GM18951 (cell line): ENCODE results near the gene LYPD6.
"Not testable (repeated sequence)": the region's sequence is repeated elsewhere in the genome, so short reads cannot be mapped to it uniquely, and the experiment has no call there.

Source experiments
- POLR2A ChIP-seq: IDR thresholded peaks from 4 replicates; pipeline ENCODE4 v1.6.1; 2011; ENCODE audit warnings: mild to moderate bottlenecking; ENCODE audit not compliant: insufficient read length, insufficient read depth; ENCODE audit errors: extremely low read depth
- in situ Hi-C: fragments of 300-500 bp; cut with MboI; formaldehyde crosslinking; loops from one replicate; pipeline ENCODE4 v1.12.0; 2022; ENCODE audit warnings: low sequenced_read_pairs, mixed read lengths, inconsistent platforms; ENCODE audit not compliant: unreplicated experiment

The LYPD6 gene

DNA sequence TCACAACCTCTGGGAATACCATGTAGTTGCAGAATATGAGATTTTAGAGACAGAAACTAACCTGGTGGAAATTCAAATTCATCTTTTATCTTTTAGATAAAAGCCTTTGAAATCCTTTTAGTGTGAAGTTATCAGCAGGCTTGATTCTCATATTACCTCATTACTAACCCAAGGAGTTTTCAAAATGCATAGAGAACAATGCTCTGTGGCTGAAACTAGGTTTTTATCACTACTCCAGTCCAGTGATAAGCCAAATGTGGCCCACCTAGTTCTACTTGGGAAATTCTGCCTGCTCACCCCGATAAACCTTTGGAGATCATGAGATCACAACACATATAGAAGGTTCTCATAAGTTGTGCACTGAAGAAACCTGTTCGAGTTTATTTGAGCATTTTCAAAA, 135.5 kb downstream of the LYPD6 start:
- in situ Hi-C loops = no loop called here
- TF ChIP-seq POLR2A = no peak

DNA sequence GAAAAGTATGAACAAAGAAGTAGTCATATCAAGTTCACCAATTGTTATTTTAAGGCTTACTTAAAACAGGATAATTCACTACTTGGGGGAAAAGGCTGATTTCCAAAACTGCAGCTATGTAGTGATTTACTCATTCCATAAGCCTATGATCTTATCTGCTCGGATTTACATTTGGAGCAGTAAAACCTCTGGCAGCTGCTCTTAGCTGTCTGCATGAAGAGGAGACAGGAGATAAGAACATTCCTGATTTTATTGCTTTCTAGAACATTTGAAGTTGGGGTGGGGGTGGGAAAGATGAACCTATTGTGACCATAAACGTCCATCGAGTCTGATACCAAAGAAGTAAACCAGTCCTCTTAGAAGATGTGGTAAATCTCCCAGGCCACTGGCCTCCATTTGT, 136.2 kb downstream of the LYPD6 start:
- TF ChIP-seq POLR2A = no peak
- in situ Hi-C loops = no loop called here

DNA sequence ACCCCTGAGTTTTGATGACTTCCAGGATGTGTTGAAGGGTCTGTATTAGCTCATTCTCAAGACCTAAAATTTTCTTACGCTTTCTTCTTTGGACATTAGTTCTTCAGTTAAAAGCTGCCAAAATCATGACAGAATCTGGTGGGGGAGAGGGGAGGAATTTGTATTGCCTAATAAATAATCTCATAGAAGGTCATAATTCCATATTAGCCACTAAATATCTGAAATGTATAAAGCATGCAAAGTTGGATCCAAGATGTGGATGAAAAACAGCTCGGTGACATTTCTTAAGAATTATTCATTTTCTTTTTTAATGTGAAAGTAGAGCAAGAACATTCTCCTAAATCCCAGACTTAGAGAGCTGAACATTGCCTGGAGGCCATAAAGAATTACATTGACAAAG, 137.0 kb downstream of the LYPD6 start:
- in situ Hi-C loops = no loop called here
- no peak for TF ChIP-seq POLR2A

DNA sequence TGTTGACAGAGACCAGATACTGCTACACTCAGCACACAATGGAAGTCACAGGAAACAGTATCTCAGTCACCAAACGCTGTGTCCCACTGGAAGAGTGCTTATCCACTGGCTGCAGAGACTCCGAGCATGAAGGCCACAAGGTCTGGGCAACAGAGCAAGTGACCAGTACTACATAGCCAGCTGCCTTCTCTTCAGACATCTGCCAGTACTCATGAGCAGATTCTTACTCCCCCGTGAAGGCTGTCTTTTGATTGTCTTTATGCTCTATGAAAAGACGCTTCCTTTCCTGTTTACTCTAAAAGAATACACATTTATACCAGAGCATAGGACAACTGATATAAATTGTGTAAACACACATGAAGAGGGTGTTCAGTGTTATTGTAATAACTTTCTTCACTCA, 138.2 kb downstream of the LYPD6 start:
- TF ChIP-seq POLR2A = no peak
- in situ Hi-C loops = no loop called here

DNA sequence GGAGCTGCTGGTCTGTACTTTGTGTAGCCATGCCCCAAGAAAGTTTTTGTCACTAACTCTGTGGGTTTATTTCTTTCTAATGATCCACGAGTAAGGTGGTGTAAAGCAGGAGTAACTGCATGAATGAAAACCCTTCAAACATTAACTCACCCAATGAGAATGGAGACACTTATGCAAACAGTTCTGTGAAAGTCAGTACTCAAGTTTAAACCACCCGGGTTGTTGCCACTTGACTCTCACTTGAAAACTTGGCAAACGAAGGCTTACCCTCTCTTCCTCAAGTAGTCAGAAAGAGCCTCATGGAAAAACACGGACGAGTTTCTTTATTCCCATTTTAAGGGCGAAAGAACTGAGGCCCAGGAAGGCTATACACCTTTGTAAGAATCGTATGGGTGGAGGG, 139.7 kb downstream of the LYPD6 start:
- TF ChIP-seq POLR2A = no peak
- in situ Hi-C loops = no loop called here

DNA sequence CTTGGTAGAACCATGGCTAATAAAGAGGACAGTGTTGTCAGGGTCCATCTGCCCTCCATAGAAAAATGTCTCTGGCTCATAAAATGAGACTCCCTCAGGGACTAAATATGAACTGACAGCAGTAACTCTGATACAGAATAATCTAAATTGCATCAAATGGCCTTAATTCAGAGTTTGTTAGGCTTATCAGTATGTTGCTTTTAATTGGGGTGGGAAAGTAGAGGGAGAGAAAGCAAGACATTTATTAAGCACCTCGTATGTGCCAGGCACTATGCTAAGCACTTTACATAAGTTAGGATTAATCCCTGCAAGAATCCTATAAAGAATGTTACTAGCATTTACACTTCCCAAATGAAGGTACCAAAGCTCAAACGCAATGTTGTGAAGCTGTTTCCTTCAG, 142.0 kb downstream of the LYPD6 start:
- TF ChIP-seq POLR2A = no peak
- in situ Hi-C loops = no loop called here

DNA sequence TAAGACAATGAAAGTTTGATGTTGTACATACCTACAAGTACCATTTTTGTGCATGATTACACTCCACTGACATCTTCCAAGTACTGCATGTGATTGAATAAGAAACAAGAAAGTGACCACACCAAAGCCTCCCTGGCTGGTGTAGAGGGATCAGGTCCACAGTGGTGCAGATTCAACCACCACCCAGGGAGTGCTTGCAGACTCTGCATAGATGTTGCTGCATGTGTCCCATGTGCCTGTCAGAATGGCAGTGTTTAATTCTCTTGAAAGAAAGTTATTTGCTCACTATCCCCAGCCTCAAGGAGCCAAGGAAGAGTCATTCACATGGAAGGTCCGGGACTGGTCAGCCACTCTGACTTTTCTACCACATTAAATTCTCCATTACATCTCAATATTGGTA, 142.7 kb downstream of the LYPD6 start:
- in situ Hi-C loops = no loop called here
- no peak for TF ChIP-seq POLR2A

DNA sequence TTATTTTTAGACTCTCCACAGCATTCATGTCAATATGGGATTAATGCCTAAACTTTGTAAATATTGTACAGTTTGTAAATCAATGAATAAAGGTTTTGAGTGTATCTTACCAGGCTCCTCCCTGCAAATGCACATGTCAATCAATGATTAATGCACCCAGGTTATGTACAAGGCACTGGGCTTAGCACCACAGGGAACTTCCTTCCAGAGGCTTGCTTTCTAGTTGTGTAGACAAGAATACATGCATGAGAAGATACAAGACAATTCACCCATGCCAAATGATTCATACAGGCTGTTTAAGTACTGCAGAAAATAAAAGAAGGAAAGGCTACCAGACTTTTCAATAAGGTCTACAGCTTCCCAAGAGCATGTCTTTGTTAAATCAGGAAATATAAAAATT, 143.1 kb downstream of the LYPD6 start:
- no peak for TF ChIP-seq POLR2A
- in situ Hi-C loops = no loop called here

DNA sequence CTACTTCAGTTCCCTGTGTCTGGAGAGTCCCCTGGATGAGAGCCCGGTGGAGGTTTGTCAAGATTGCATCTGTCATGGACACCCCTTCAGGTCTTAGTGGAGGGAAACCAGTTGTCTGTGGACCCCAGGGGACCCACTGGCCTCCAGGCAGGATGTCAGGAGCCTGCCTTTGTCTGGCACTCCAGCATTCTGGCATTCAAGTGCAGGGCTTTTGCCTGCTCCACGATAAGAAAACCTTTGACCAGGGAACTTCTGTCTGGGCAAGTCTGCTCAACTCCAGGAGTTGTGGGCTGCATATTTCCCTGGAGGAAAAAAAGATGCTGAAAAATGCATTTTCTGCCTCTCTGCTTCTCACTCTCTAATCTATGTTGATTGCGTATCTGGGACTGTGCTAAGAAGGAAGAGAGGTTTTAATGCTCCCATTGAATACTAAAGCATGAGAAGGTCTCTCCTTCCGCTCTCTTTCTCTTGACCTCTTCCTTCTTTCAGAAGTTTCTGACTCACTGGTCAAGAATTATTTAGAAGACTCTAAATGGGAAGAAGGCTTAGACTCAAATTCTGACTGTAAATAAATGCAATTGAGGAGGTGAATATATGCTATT, 152.7 kb downstream of the LYPD6 start:
- in situ Hi-C loops = no loop called here
- TF ChIP-seq POLR2A = no peak

DNA sequence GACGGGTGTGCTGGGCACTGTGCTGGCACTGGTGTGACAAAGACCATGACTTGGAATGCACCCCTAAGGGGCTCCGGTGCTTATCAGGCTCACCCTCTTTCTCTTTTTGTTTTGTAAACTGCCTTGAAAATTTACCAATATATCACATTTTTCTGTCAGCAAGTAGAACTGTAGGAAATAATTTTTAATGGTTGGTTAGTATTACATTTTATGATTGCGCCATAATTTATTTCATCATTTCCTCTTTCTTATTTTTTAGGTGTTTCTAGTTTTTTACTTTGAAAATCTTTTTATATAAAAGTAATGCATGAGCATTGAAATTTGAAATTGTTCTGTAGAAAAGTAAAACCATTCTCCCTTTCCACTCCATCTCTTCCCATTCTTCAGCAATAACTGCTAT, 156.3 kb downstream of the LYPD6 start:
- TF ChIP-seq POLR2A = no peak
- in situ Hi-C loops = no loop called here

DNA sequence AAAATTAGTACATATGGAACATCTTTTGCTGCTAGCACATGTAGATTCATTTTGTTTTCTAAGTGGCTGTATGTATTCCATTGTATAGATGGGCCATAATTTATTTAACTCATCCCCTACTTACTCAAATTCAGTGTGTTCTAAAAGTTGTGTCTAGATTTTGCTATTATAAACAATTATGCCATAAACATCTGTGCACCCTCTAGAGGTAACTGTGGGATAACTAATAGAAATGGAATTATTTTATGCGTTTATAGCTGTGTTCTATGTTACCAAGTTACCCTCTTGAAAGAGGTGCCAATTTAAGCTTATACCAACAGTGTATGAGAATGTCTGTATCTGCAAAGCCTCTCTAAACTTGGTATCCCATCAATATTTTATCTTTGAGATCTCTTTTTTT, 156.8 kb downstream of the LYPD6 start:
- in situ Hi-C loops = no loop called here
- no peak for TF ChIP-seq POLR2A

DNA sequence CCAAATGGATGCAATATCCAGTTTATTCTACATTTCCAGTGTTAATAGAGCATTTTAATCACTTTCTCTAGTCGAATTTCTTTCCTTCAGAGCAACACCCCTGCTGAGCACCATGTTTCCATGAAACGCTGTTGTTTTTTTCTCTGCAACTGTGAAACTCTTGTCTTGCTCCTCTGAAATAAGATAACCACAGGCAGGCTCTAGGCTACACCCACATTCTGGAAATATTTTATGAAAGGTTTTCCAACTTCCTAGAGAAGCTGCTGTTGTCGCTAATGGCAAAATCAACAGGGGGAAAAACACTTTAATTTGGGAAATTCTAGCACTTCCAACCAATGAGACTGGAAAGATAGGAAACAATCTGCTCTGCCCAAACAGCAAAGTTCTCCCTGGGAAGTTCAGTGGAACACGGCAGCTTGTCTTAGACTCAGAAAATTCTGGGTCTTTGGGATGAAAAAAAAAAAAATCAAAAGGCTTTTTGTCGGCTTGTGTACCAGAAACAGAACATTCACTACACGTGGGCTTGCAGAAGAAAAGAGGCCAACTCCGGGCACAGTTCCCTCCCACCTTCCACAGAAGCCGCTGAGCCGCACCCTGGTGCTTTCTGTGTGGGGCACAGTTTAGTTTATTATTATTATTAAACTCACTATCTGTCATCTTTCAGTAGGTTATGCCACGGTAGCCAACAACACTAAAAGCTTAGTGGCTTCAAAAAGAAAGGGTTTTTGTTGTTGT, 158.5 kb downstream of the LYPD6 start:
- in situ Hi-C loops = no loop called here
- no peak for TF ChIP-seq POLR2A

DNA sequence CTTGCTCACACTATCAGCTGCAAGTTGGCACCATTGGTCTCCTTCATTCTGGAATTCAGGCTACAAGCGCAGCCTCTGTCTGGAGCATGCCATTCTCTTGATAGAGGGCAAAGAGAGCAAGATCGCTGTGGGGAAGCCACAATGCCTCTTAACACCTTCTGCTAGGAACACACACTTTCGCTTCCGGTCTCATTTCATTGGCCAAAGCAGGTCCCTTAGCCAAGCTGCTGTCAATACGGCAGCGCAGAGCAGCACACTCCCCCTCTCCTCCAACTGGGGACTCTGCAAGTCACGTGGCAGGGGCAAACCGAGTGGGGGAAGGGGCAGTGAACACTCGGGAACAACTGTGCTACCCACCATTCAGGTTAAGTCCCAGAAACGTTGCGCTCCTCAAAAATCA, 159.1 kb downstream of the LYPD6 start:
- no peak for TF ChIP-seq POLR2A
- in situ Hi-C loops = no loop called here

DNA sequence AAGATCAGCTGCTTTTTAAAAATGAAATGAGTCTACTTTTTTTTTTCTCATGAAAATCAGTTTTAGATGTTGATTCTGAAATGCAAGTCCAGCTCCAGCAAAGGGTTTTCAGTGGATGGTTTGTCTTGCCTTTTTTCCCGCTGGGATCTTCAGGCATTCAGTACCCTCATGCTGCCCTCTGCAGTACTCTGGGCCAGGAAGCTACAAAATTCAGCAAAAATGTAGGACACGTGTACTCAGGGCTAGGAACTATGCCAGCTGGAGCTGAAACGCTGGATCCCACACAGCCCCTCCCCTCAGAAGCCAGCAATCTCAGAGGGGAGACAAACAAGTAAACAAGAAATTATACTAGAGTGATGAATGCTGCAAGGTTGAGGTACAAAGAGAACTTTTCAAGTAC, 159.9 kb downstream of the LYPD6 start:
- TF ChIP-seq POLR2A = no peak
- in situ Hi-C loops = no loop called here

DNA sequence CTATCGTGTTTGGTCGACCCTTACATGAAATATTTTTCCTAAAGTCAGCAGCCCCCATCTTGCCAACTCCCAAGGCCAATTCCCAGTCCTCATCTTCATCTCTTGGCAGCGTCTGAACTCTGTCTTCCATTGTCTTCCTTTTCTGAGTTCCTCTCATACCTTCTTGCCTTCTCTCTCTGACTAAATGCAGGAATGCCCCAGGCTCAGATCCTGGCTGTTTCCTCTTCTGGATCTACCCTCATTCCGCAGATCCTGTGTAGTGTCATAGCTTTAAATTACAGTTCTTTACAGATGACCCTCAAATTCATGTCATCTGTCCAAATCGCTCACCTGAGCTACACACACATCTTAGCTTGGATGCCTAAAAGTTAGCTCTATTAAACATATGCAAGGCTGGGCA, 162.5 kb downstream of the LYPD6 start:
- in situ Hi-C loops = no loop called here
- TF ChIP-seq POLR2A = no peak

DNA sequence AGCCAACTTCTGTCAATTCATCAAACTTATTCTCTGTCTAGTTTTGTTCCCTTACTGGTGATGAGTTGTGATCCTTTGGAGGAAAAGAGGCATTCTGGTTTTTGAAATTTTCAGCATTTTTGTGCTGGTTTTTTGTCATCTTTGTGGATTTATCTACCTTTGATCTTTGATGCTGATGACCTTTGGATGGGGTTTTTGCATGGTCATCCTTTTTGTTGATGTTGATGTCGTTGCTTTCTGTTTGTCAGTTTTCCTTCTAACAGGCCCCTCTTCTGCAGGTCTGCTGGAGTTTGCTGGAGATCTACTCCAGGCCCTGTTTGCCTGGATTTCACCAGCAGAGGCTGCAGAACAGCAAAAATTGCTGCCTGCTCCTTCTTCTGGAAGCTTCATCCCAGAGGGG, 168.8 kb downstream of the LYPD6 start:
- in situ Hi-C loops = not testable (repeated sequence)

DNA sequence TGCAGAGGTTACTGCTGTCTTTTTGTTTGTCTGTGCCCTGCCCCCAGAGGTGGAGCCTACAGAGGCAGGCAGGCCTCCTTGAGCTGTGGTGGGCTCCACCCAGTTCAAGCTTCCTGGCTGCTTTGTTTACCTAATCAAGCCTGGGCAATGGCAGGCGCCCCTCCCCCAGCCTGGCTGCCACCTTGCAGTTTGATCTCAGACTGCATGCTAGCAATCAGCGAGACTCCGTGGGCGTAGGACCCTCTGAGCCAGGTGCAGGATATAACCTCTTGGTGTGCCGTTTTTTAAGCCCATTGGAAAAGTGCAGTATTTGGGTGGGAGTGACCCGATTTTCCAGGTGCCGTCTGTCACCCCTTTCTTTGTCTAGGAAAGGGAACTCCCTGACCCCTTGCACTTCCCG, 176.4 kb downstream of the LYPD6 start:
- in situ Hi-C loops = not testable (repeated sequence)
